GM21381 (cell line): ENCODE data around the gene RPF1.
A peak's percentile ranks its signal among the peaks of the same experiment; 100 is the strongest.
"Not testable (repeated sequence)": the region's sequence is repeated elsewhere in the genome, so short reads cannot be mapped to it uniquely, and the experiment has no call there.

Experiments
- ATAC-seq: cut with Tn5 transposase; IDR thresholded peaks from one replicate; pipeline ENCODE4 v1.9.1; 2021; ENCODE audit warnings: mild to moderate bottlenecking, moderate library complexity; ENCODE audit not compliant: unreplicated experiment

The RPF1 gene

GRCh38 chr1:84489766-84490165 lies 10.7 kb downstream of the RPF1 start:
- ATAC-seq, result no peak

- ATAC-seq, result no peak
Observed at GRCh38 chr1:84492726-84493125, 13.7 kb downstream of the RPF1 start.

DNA sequence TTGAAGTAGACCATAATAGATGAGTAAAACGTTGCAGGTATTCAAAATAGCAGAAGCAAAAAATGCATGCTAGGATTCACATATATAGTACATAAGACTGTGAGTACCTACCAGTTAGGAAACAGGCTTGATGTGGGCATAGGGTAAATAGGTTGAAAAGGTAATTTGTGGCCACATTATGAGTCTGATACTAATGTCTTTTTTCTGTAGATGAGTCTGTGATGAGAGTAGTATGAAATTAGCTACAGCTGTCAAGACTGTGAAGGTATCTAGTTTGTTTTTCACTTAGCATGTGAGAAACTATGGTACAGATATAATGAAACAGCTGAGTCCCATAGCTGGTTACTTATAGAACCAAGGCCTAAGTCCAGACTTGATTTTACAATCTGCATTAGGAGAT lies 14.7 kb downstream of the RPF1 start:
- ATAC-seq, result no peak

DNA sequence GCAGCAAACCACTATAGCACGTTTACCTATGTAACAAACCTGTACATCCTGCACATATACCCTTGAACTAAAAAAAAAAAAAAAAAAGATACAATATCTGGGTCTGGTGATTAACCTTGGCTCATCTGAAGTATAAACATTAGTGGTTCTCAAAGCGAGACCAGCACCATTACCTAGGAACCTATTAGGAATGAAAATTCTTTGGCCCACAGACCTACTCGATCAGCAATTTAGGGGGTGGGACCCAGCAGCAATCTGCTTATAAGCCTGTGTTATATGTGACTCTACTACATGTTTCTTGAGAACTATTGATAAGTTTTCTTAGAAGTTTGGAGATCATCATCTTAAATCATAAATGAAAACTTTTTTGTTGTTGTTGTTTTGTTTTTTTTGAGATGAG lies 17.4 kb downstream of the RPF1 start:
- ATAC-seq, result no peak

- ATAC-seq, result no peak
Observed at GRCh38 chr1:84497631-84498275, 18.7 kb downstream of the RPF1 start.

DNA sequence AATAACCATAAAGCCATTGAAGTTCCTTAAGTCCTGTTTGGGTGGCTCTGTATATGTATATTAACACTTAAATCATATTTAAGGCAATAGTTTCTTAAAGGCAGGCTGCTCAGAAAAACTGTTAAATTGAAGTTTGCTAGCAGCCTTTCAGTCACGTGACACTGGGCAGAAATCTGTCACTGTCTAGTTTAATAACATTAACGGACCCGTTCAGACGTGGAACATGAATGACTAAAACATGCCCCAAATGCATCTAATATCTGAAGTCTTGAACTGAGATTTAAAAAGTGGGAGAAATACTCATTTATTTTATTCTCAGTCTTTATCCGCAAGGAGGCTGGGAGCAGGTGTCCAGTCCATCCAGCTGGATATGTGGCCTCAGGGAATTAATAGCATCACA lies 23.9 kb downstream of the RPF1 start:
- no peak for ATAC-seq

DNA sequence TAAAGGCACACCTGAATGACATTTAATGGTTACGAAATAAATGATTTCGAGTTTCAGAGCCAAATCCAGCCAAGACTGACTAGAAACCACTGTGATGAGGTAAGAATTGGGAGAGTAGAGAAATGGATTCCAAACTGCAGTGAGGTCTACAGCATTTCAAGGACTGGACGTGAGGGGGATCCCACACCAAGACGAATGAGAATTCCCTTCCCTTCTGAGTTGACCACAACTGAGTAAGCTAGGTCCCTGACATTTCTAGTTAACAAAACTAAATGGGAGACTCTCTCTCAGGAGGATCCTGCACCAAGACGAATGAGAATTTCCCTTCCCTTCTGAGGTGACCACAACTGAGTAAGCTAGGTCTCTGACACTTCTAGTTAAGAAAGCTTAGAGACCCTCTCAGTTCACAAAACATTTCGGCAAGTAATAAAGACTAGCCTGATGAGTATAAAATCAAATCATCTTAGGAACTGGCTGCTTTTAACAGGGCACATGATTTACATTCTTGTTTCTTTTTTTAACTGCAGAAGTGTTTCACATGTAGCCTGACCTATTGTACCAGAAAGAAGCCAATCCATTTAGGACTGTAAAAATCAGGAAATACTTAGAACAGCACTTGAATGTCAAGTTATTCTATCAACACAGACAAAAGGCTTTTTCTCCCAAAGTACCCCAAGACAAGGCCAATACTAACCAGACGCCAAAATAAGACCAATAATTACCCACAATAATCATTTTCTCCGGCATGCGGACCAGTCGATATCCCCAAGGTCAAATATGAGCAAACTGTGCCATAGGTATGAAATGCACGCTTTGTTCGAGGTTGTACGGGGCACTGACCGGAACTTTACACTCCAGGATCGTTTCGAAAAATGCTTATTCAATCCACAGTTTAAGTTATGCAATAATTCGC lies 25.8 kb downstream of the RPF1 start:
- no peak for ATAC-seq

- peak; percentile 31 for ATAC-seq
Observed at GRCh38 chr1:84505493-84506001, 26.5 kb downstream of the RPF1 start.

DNA sequence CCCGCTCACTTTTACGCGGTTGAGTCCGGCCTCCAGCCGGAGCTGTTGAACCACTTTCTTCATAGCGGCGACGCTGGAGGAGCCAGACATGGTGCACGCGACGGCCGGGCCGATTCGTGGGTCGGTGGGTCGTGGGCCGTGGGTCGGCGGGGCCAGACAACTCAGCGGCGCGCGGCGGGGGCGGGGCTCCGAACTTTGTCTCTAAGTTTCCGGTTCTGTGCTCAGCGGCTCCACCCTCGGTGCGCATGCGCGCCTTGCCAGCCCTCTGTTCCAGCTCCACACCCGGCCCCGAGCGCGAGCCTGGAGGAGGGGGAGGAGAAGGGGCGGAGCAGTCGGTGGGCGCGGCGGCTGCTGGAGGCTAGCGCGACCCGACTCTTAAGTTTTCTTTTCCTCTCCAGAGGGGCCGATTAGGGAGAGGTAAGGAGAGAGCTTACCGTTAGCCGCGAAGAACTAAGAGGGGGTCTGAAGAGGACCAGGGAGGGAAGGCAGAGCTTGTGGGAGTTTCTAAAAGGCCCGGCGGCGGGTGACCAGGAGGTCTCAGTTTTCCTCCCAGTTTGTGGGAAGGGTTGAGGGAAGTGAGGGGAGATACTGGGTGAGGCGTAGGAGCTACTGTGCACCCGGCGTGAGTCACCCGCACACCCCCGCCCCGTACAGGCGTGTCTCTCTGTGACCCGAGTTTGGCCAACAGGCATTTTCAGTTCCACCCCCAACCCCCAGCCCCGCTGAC lies 27.1 kb downstream of the RPF1 start, which contains the start of the genes GNG5 and SPATA1:
TSS of gene GNG5 (minus strand) at position 580 of the 727 bp plus-strand sequence. CDS start at position 90, 490 bp downstream.
TSS of gene SPATA1 (plus strand) at position 385 of the 727 bp plus-strand sequence. CDS start 9,974 bp downstream, outside the sequence.
- ATAC-seq, result peak; percentile 80

DNA sequence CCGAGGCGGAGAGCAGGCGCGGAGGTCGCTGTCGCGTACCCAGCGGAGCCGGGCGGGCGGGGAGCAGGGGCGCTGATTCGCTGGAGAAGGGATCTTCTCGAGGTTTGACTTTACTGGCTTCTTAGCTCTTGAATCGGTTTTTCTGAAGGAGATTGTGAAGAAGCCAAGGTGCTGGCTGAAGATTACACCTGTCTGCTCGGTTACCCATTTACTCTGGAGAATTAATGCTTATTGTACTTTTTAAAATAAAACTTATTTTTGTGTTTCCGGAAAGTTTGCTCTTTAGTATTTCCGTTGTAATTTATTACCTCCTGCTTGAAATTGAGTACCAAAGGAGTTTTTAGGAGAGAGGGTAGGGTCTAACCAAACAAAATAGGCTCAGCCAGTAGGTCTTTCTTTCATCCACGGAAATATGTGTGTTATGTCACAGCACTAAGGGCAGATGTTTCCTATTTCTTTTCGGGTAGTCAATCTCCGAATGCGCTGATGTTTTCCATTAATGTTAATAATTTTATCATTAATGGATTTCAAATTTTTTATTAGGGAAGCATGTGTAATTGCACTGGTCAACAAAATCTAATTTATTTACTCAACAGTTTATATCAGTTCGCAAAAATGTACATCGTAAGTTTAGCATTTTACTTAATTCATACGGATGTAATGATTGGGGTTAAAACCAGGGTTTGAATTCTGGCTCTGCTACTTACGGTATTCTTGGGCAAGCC lies 27.8 kb downstream of the RPF1 start:
- no peak for ATAC-seq

GRCh38 chr1:84507887-84508286 lies 28.8 kb downstream of the RPF1 start:
- ATAC-seq, result not testable (repeated sequence)

DNA sequence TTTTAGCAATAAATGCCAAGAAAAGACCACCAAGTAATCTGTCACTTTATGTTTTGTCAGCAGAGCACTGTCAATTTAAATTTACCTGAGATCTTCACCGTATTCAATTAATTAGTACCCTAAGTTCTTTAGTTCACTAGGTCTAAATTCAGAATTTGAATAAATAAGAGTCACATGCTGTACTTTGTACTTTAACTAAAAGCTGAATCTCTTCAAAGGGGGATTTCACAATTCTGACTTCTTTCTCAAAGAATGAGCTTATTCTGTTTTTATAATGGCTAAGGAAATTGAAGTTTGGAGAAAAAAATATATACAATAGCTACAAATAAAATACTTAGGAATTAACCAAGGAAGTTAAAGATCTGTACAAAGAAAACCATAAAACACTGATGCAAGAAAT lies 29.4 kb downstream of the RPF1 start:
- no peak for ATAC-seq

GRCh38 chr1:84509029-84509428 lies 30.0 kb downstream of the RPF1 start:
- ATAC-seq, result no peak

- no peak for ATAC-seq
Observed at GRCh38 chr1:84510165-84510564, 31.1 kb downstream of the RPF1 start.

DNA sequence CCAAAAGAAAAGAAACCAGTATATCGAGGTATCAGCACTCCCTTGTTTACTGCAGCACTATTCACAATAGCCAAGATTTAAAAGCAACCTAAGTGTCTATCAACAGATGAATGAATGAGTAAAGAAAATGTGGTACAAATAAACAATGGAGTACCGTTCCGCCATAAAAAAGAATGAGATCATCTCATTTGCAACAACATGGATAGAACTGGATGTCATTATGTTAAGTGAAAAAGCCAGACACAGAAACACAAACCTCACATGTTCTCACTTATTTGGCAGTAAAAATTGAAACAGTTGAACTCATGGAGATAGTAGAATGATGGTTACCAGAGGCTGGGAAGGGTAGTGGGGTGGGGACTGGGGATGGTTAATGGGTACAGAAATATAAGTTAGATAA lies 31.6 kb downstream of the RPF1 start:
- ATAC-seq, result no peak

GRCh38 chr1:84524590-84524989 lies 45.5 kb downstream of the RPF1 start:
- no peak for ATAC-seq

DNA sequence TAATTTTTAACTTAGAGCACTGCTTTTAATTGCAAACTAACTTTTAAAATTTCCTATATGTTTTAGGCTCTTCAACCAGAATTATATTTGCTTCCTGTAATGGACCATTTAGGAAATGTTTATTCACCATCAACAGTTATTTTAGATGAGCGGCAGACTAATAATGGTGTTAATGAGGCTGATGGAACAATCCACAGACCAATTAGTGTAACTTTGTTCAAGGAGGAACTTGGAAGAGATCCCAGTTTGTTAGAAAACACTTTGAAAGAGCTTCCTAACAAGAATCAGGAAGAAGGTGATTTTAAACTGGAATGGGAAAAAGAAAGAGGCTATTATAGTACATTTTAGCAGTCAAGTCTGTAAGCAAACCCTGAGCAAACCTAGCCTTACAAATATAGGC lies 46.7 kb downstream of the RPF1 start:
- no peak for ATAC-seq

DNA sequence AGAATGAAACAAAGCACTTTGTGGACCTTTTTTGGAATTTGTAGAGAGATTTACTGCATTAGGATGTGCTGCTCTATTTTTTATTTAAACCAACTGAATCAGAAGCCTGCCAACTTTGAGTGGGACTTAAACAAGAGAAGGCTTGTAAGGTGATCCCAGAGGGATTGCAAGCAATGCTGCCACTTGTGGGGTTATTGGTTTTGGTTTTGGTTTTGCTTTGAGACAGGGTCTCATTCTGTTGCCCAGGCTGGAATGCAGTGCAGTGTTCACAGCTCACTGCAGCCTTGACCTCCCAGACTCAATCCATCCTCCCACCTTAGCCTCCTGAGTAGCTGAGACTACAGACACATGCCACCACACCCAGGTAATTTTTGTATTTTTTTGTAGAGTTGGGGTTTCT lies 59.5 kb downstream of the RPF1 start:
- ATAC-seq, result no peak

GRCh38 chr1:84539972-84540371 lies 60.9 kb downstream of the RPF1 start:
- ATAC-seq, result no peak

DNA sequence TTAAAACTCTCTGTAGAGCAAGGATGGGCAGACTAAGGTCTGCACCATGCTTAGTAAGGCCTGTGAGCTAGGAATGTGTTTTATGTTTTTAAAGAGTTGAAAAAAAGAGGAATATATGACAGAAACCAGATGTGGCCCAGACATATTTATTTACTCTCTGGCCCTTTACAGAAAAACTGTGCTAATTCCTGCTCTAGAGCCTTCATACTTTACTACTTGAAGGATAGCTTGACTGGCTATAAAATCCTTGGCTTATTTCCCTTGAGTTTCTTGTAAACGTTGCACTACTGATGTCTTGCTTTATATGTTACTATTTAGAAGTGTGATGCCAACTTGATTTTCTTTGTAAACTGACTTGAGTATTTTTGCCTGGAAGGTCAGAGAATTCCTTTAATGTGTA lies 61.7 kb downstream of the RPF1 start:
- no peak for ATAC-seq

GRCh38 chr1:84541679-84542078 lies 62.6 kb downstream of the RPF1 start:
- no peak for ATAC-seq
